SKM-1 (cell line): ENCODE results near the gene ZNF620.
A peak's percentile ranks its signal among the peaks of the same experiment; 100 is the strongest.
"Not testable (repeated sequence)": the region's sequence is repeated elsewhere in the genome, so short reads cannot be mapped to it uniquely, and the experiment has no call there.

ENCODE experiments used
- DNase-seq: peaks from one replicate; lab custom pipeline; 2025; ENCODE audit not compliant: unreplicated experiment; lab: John Stamatoyannopoulos, UW

ZNF620 gene

GRCh38 chr3:40499952-40500351 lies 5.9 kb upstream of the ZNF620 start:
- DNase-seq = no peak

GRCh38 chr3:40502034-40502433 lies 3.8 kb upstream of the ZNF620 start:
- no peak for DNase-seq

DNA sequence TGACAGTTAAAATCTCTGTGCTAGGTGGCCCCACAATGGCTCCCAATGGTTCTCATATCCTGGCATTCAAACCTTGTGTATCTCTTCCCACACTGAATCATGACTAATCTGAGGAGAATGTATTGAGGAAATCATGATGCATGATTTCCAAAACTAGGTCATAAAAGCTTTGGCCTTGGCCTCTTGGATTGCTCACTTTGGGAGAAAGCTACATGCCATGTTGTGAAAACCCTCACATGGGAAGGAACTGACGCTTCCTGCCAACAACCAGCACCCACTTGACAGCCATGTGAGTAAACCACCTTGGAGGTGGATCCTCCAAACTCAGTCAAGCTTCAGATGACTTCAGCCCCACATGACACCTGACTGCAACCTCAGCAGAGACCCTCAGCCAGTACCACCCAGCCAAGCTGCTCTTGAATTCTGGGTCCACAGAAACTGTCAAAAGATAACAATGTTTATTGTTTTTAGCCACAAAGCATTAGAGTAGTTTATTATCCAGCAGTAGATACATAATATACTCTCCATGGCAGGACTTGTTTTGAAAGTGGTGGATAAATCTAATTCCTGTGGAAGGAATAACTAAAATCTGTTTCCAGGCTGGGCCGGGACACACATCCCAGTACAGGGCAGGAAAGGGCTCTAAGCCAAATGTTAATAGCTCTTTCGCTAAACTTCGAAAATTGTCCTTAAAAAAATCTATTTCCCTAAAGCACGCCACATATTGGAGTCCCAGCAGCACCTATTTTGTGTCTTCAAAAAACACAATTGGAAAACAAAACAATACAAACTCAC lies 1.0 kb upstream of the ZNF620 start:
- no peak for DNase-seq

- DNase-seq = no peak
Measured at GRCh38 chr3:40511031-40511718, 5.3 kb downstream of the ZNF620 start.

- DNase-seq = no peak
Measured at GRCh38 chr3:40516201-40516600, 10.4 kb downstream of the ZNF620 start.

- no peak for DNase-seq
Measured at GRCh38 chr3:40518067-40518466, 12.2 kb downstream of the ZNF620 start.

DNA sequence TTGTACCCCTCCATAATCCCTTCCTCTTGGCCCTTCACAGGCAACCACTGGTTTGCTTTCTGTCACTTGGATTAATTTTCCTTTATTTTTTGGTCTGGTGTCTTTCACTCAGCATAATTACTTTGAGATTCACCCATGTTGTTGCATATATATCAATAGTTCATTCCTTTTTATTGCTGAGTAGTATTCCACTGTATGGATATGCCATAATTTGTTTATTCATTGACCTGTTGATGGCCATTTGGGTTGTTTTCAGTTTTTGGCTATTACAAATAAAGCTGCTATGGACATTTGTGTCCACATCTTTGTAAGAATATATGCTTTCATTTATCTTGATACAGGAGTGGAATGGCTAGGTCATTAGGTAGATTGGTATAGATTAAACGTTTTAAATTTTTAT lies 13.0 kb downstream of the ZNF620 start:
- DNase-seq = no peak

DNA sequence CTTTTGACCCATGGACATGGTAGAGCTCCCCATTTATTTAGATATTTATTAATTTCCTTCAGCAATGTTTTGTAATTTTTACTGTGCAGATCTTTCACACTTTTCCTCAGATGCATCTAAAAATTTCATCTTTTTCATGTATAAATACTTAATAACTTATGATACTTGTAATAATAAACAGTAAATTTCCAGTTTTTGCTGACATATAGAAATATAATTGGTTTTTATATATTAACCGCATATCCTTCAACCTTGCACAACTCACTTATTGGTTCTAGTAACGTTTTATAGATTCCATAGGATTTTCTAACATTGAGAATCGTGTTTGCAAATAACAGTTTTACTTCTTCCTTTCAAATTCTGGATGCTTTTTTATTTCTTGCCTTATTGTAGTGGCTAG lies 15.4 kb downstream of the ZNF620 start:
- no peak for DNase-seq

DNA sequence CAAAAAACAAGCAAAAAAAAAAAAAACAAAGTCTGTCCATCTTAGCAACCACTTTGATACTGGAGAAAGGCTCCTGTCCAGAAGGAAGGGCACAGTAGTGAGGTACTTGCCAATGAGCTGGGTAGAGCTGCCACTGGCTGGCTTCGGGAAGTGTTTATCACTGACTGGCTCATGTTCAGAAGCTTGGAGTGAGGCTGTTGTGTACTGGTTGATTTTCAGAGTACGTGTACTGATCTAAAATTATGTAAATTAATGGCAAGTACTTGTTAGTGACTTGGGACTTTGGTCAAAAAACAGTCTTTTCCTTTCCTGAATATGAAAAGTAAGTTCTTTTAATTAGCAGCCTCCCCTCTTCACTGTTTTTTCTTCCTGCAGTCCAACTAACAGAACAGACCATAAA lies 17.9 kb downstream of the ZNF620 start:
- no peak for DNase-seq

DNA sequence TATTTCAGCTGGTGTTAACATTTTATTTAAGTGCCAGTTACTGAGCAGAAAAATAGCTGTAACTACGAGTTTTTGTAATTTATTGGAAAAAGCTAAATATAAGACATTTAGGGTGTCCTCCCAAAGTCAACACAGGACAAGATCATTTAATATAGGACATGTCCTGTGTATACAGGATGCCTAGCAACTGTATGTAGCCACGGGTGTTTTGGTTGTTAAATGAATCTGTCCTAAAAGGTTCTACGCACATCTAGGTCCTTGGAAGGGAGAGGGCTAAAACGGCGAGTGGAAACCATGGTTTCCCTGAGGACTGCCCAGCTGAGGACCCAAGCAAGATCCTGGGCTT lies 18.4 kb downstream of the ZNF620 start:
- DNase-seq = no peak

GRCh38 chr3:40524568-40525285 lies 18.9 kb downstream of the ZNF620 start, which contains the start of gene ZNF621:
Gene ZNF621 (plus strand): TSS chr3:40524960. CDS start chr3:40525841, 881 bp downstream.
- DNase-seq = peak; percentile 67

DNA sequence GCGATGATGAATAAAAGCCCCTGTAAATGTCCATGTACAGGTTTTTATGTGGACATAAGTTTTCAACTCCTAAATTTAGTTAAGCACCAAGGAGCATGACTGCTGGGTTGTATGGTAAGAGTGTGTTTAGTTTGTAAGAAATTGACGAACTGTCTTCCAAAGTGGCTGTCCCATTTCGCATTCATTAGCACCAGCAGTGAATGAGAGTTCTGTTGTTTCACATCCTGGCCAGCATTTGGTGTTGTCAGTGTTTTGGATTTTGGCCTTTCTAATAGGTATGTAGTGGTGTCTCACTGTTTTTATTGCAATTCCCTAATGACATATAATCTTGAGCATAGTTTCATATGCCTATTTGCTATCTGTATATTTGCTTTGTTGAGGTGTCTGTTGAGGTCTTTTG lies 22.6 kb downstream of the ZNF620 start:
- no peak for DNase-seq

DNA sequence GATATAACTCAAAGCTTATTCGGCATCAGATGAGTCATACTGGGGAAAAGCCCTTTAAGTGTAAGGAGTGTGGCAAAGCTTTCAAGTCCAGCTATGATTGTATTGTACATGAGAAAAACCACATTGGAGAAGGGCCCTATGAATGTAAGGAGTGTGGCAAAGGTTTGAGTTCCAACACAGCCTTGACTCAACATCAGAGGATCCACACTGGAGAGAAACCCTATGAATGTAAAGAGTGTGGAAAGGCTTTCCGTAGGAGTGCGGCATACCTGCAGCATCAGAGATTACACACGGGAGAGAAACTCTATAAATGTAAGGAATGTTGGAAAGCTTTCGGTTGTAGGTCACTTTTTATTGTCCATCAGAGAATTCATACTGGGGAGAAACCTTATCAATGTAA lies 26.4 kb downstream of the ZNF620 start:
- DNase-seq = no peak

- no peak for DNase-seq
Measured at GRCh38 chr3:40534283-40534682, 28.4 kb downstream of the ZNF620 start.

- DNase-seq = no peak
Measured at GRCh38 chr3:40546816-40547215, 41.0 kb downstream of the ZNF620 start.

GRCh38 chr3:40550167-40550566 lies 44.3 kb downstream of the ZNF620 start:
- DNase-seq = no peak

DNA sequence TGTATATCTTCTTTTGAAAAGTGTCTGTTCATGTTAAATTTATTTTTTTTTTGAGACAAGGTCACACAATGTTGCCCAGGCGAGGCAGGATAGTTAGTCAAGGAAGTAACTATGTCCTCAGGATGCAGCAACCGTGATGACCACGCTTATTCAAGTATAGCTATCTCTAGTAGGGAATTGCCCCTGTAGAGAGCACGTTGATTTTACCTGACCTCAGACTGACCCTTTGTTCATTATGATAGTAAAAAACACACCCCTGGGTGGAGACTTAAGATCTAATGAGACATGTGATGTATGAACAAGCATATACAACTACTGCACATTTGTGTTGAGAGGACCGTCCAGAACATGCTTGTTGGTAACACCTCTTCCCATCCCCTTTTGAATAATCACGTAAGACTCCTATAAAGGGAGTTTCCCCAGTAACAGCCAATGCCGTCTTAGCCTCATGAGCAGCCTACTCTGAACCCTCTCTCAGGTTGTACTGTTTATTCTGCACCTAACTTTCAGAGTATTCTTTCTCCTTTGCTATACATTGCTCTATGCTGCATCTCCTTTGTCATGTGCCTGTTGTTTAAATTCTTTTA lies 51.8 kb downstream of the ZNF620 start:
- no peak for DNase-seq

DNA sequence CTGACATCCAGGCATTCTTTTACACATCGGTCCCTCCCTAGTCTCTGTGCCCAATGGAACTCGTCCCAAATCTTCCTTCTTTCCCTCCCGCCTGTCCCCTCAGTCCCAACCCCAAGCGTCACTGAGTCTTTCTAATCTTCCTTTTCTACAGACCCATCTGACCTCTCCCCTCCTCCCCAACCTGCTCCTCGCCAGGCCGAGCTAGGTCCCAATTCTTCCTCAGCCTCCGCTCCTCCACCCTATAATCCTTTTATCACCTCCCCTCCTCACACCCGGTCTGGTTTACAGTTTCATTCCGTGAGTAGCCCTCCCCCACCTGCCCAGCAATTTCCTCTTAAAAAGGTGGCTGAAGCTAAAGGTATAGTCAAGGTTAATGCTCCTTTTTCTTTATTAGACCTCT lies 56.6 kb downstream of the ZNF620 start:
- not testable (repeated sequence) for DNase-seq

- not testable (repeated sequence) for DNase-seq
Measured at GRCh38 chr3:40565629-40566028, 59.8 kb downstream of the ZNF620 start.

GRCh38 chr3:40566694-40567093 lies 60.9 kb downstream of the ZNF620 start:
- no peak for DNase-seq
